Caco-2 (cell line): Measurements from ENCODE around the gene KRT34. TPM values are rescaled to one million over a fixed set of nuclear protein-coding genes. Genes with fewer than 3 reads are reported as not detected.

Experiments
- BruUV-seq: library from RNA; stranded (reverse); fragments of 400-500 nt; replicated peaks from 2 replicates; lab custom pipeline; 2021; lab: Mats Ljungman, UMichigan
- CTCF ChIA-PET: fragments of 300-600 bp; sonication (Branson Sonifier 250); formaldehyde crosslinking; loops from one replicate; lab custom pipeline; 2022; ENCODE audit warnings: antibody characterized with exemption; lab: Charles Lee
- POLR2A ChIA-PET: fragments of 300-600 bp; sonication (Branson Sonifier 250); formaldehyde crosslinking; loops from one replicate; lab custom pipeline; 2022; ENCODE audit warnings: antibody characterized with exemption; lab: Charles Lee
- DNase-seq, 2 experiments: peaks; one replicate each; pipeline versions ENCODE4 v3.0.0 to v3.0.0-alpha.2; 2020 to 2022
- H3K27me3 ChIP-seq: replicated peaks from 2 replicates; pipeline ENCODE4 v1.6.0; 2011; ENCODE audit warnings: low read length; ENCODE audit not compliant: control insufficient read depth, insufficient read depth
- H3K36me3 ChIP-seq: 2 replicates; pipeline ENCODE4 v1.5.1; 2011; ENCODE audit warnings: low read length; ENCODE audit not compliant: control insufficient read depth, insufficient read depth
- H3K4me1 ChIP-seq: fragments of 250-450 bp; sonication (Bioruptor Pico); 2 replicates; pipeline ENCODE4 v1.5.1; 2020; ENCODE audit warnings: mild to moderate bottlenecking
- H3K4me3 ChIP-seq: 2 replicates; pipeline ENCODE4 v1.5.1; 2011; ENCODE audit warnings: low read depth, mild to moderate bottlenecking, control low read depth, low read length
- H3K9me3 ChIP-seq: fragments of 250-450 bp; sonication (Bioruptor Pico); 2 replicates; pipeline ENCODE4 v1.5.1; 2020; ENCODE audit warnings: mild to moderate bottlenecking, moderate library complexity
- H3K27ac Mint-ChIP-seq: one replicate; pipeline ENCODE4 v1.8.0; 2022; ENCODE audit warnings: mixed read lengths; ENCODE audit not compliant: unreplicated experiment
- H3K27me3 Mint-ChIP-seq: one replicate; pipeline ENCODE4 v1.8.0; 2022; ENCODE audit warnings: mixed read lengths; ENCODE audit not compliant: insufficient read depth, unreplicated experiment
- H3K36me3 Mint-ChIP-seq: one replicate; pipeline ENCODE4 v1.8.0; 2022; ENCODE audit warnings: mild to moderate bottlenecking, mixed read lengths; ENCODE audit not compliant: insufficient read depth, unreplicated experiment
- H3K4me1 Mint-ChIP-seq: one replicate; pipeline ENCODE4 v1.8.0; 2022; ENCODE audit warnings: low read depth, mixed read lengths; ENCODE audit not compliant: unreplicated experiment
- H3K4me3 Mint-ChIP-seq: one replicate; pipeline ENCODE4 v1.8.0; 2022; ENCODE audit warnings: mild to moderate bottlenecking, moderate library complexity, mixed read lengths; ENCODE audit not compliant: unreplicated experiment
- H3K9me3 Mint-ChIP-seq: one replicate; pipeline ENCODE4 v1.8.0; 2022; ENCODE audit warnings: mixed read lengths; ENCODE audit not compliant: unreplicated experiment
- CTCF ChIP-seq, 2 experiments: fragments of 200-600 bp in 1 of 2; IDR thresholded peaks; 1 replicate in 1 of 2; 2 replicates in 1 of 2; pipeline versions ENCODE4 v1.5.1 to v1.8.0; 2011 to 2022; ENCODE audit warnings: antibody characterized with exemption in 1 of 2, control low read depth in 1 of 2, inconsistent platforms in 1 of 2, low read depth in 1 of 2, low read length in 1 of 2, mild to moderate bottlenecking in 1 of 2, moderate library complexity in 1 of 2; ENCODE audit not compliant: insufficient read depth in 1 of 2, severe bottlenecking in 1 of 2, unreplicated experiment in 1 of 2
- intact Hi-C: fragments of 100-400 bp; cut with micrococcal nuclease; formaldehyde crosslinking; loops from one replicate; pipeline ENCODE4 v1.10.0; 2022; ENCODE audit not compliant: unreplicated experiment
- total RNA-seq: library from RNA; stranded (reverse); gene quantifications from 2 replicates; pipeline ENCODE4 v1.2.3, GENCODE V29; 2022

The KRT34 gene
- total RNA-seq, 1 experiment from 2014 or later, result not detected

- no TSS peak for BruUV-seq
- Mint-ChIP-seq H3K4me1 (peaks cover 43% of the 10 kb centered on the region), H3K9me3 (no peaks in the 10 kb centered on the region), H3K27ac (no peak overlapping the region), H3K36me3 (no peaks in the 10 kb centered on the region), H3K4me3 (no peak overlapping the region), H3K27me3 (no peaks in the 10 kb centered on the region)
- H3K4me3 ChIP-seq, result no peak overlapping the region
- H3K4me1 ChIP-seq, result peaks cover 34% of the 10 kb centered on the region
- intact Hi-C loops, result loop anchor here (10.0 kb wide), 2 partner anchors 56 to 114 kb away; partner anchors contain the start of genes KRT19 and KRT33A
- H3K36me3 ChIP-seq, result no peaks in the 10 kb centered on the region
- no peaks in the 10 kb centered on the region for H3K27me3 ChIP-seq
- ChIA-PET POLR2A (no interaction called here), CTCF (no interaction called here)
- no peak for DNase-seq
- no peaks in the 10 kb centered on the region for H3K9me3 ChIP-seq
- no peak for TF ChIP-seq CTCF (IDR thresholded peaks at IDR 0.05; ENCODE audit: insufficient read depth in 1 of 2, low read depth in 1 of 2, low read length in 1 of 2, severe bottlenecking in 1 of 2, unreplicated experiment in 1 of 2)
These were observed 29.1 kb upstream of the KRT34 start for GRCh38 chr17:41411072-41411840.

- Mint-ChIP-seq H3K9me3 (no peaks in the 10 kb centered on the region), H3K36me3 (no peaks in the 10 kb centered on the region), H3K27me3 (no peaks in the 10 kb centered on the region), H3K4me1 (peaks cover 12% of the 10 kb centered on the region), H3K27ac (no peak overlapping the region), H3K4me3 (no peak overlapping the region)
- ChIA-PET CTCF (interaction anchor here (0.5 to 2.1 kb wide), 3 partner anchors 11 to 142 kb away, joined by 3 to 12 read pairs (median 6); no protein-coding TSS in a partner anchor), POLR2A (no interaction called here)
- no peak overlapping the region for H3K4me3 ChIP-seq
- no peak for DNase-seq
- peaks cover 7% of the 10 kb centered on the region; the same call in 1 of the 2 replicates for H3K4me1 ChIP-seq
- BruUV-seq, result no TSS peak
- TF ChIP-seq CTCF (IDR thresholded peaks at IDR 0.05; ENCODE audit: insufficient read depth in 1 of 2, low read depth in 1 of 2, low read length in 1 of 2, severe bottlenecking in 1 of 2, unreplicated experiment in 1 of 2), result no peak
- H3K9me3 ChIP-seq, result no peaks in the 10 kb centered on the region
- intact Hi-C loops, result loop anchor here (5.0 kb wide), 1 partner anchor 240 kb away; no protein-coding TSS in a partner anchor
- H3K27me3 ChIP-seq, result no peaks in the 10 kb centered on the region
- H3K36me3 ChIP-seq, result no peaks in the 10 kb centered on the region
These were observed 25.1 kb upstream of the KRT34 start for GRCh38 chr17:41407226-41407625.

- no TSS peak for BruUV-seq
- Mint-ChIP-seq H3K4me3 (no peak overlapping the region), H3K4me1 (peaks cover 9% of the 10 kb centered on the region), H3K9me3 (no peaks in the 10 kb centered on the region), H3K36me3 (no peaks in the 10 kb centered on the region), H3K27me3 (no peaks in the 10 kb centered on the region), H3K27ac (no peak overlapping the region)
- ChIA-PET CTCF (interaction anchor here (0.9 to 2.1 kb wide), 12 partner anchors 12 to 259 kb away, joined by 3 to 12 read pairs (median 4); no protein-coding TSS in a partner anchor), POLR2A (no interaction called here)
- Histone ChIP-seq H3K9me3 (no peaks in the 10 kb centered on the region), H3K27me3 (no peaks in the 10 kb centered on the region), H3K36me3 (no peaks in the 10 kb centered on the region), H3K4me3 (no peak overlapping the region), H3K4me1 (peaks cover 7% of the 10 kb centered on the region; the same call in 1 of the 2 replicates)
- DNase-seq, result peak; percentile 48 to 66
- intact Hi-C loops, result loop anchor here (5.0 kb wide), 1 partner anchor 241 kb away; no protein-coding TSS in a partner anchor
- TF ChIP-seq CTCF (IDR thresholded peaks at IDR 0.05; ENCODE audit: insufficient read depth in 1 of 2, low read depth in 1 of 2, low read length in 1 of 2, severe bottlenecking in 1 of 2, unreplicated experiment in 1 of 2), result peak; percentile 14 to 46
These were observed 24.1 kb upstream of the KRT34 start for GRCh38 chr17:41406205-41406604.
